ENCODE measurements around the gene ADAMTS16. TPM values are rescaled to one million over a fixed set of nuclear protein-coding genes. Genes with fewer than 3 reads are reported as not detected.
A peak's percentile ranks its signal among the peaks of the same experiment; 100 is the strongest.

The ADAMTS16 gene
- total RNA-seq, 1 experiment from 2014 or later, result 0.28 TPM

- Histone ChIP-seq H3K36me3 (ENCODE audit: insufficient read depth, low read length, poor library complexity, severe bottlenecking) (no peaks in the 10 kb centered on the region), H3K27ac (ENCODE audit: low read depth, low read length, poor library complexity, severe bottlenecking) (no peak overlapping the region), H3K9me3 (ENCODE audit: low read depth, low read length, poor library complexity, severe bottlenecking) (no peaks in the 10 kb centered on the region), H3K4me3 (ENCODE audit: low read depth, low read length, poor library complexity, severe bottlenecking) (no peak overlapping the region), H3K4me1 (ENCODE audit: insufficient read depth, low read length, poor library complexity, severe bottlenecking) (no peaks in the 10 kb centered on the region), H3K27me3 (replicated peaks; ENCODE audit: insufficient read depth, low read depth, low read length, poor library complexity) (no peaks in the 10 kb centered on the region)
- peak; percentile 51 for DNase-seq (ENCODE audit: low spot score)
- peak; percentile 47 for TF ChIP-seq CTCF (conservative IDR thresholded peaks at IDR 0.05; ENCODE audit: low read depth, low read length)
- TF ChIP-seq EZH2 (IDR thresholded peaks at IDR 0.05; ENCODE audit: borderline replicate concordance, low read depth, low read length, poor library complexity, severe bottlenecking), result no peak
- ChIA-PET POLR2A (ENCODE audit: low non-redundant PET) (no interaction called here), CTCF (no interaction called here)
- BruUV-seq (replicated peaks), result no TSS peak
- intact Hi-C loops (cut with micrococcal nuclease; ENCODE audit: unreplicated experiment), result no loop called here
Measured at GRCh38 chr5:5293029-5293428, 152.9 kb downstream of the ADAMTS16 start.

GRCh38 chr5:5294429-5294828 lies 154.3 kb downstream of the ADAMTS16 start:
- intact Hi-C loops (cut with micrococcal nuclease; ENCODE audit: unreplicated experiment), result no loop called here
- CTCF ChIA-PET, result no interaction called here
- BruUV-seq (replicated peaks), result no TSS peak

GRCh38 chr5:5295351-5295750 lies 155.2 kb downstream of the ADAMTS16 start:
- no TSS peak for BruUV-seq (replicated peaks)
- intact Hi-C loops (cut with micrococcal nuclease; ENCODE audit: unreplicated experiment), result no loop called here
- Histone ChIP-seq H3K4me3 (ENCODE audit: low read depth, low read length, poor library complexity, severe bottlenecking) (no peak overlapping the region), H3K4me1 (ENCODE audit: insufficient read depth, low read length, poor library complexity, severe bottlenecking) (no peaks in the 10 kb centered on the region), H3K36me3 (ENCODE audit: insufficient read depth, low read length, poor library complexity, severe bottlenecking) (no peaks in the 10 kb centered on the region), H3K27me3 (replicated peaks; ENCODE audit: insufficient read depth, low read depth, low read length, poor library complexity) (no peaks in the 10 kb centered on the region), H3K27ac (ENCODE audit: low read depth, low read length, poor library complexity, severe bottlenecking) (no peak overlapping the region), H3K9me3 (ENCODE audit: low read depth, low read length, poor library complexity, severe bottlenecking) (no peaks in the 10 kb centered on the region)
- TF ChIP-seq CTCF (conservative IDR thresholded peaks at IDR 0.05; ENCODE audit: low read depth, low read length), result no peak
- TF ChIP-seq EZH2 (IDR thresholded peaks at IDR 0.05; ENCODE audit: borderline replicate concordance, low read depth, low read length, poor library complexity, severe bottlenecking), result no peak
- ChIA-PET POLR2A (ENCODE audit: low non-redundant PET) (no interaction called here), CTCF (no interaction called here)
- DNase-seq (ENCODE audit: low spot score), result no peak

More at GRCh38 chr5:5294429-5294828, 154.3 kb downstream of the ADAMTS16 start:
- POLR2A ChIA-PET (ENCODE audit: low non-redundant PET), result no interaction called here
- Histone ChIP-seq H3K27ac (ENCODE audit: low read depth, low read length, poor library complexity, severe bottlenecking) (no peak overlapping the region), H3K4me3 (ENCODE audit: low read depth, low read length, poor library complexity, severe bottlenecking) (no peak overlapping the region), H3K9me3 (ENCODE audit: low read depth, low read length, poor library complexity, severe bottlenecking) (no peaks in the 10 kb centered on the region), H3K27me3 (replicated peaks; ENCODE audit: insufficient read depth, low read depth, low read length, poor library complexity) (no peaks in the 10 kb centered on the region), H3K4me1 (ENCODE audit: insufficient read depth, low read length, poor library complexity, severe bottlenecking) (no peaks in the 10 kb centered on the region), H3K36me3 (ENCODE audit: insufficient read depth, low read length, poor library complexity, severe bottlenecking) (no peaks in the 10 kb centered on the region)
- TF ChIP-seq CTCF (conservative IDR thresholded peaks at IDR 0.05; ENCODE audit: low read depth, low read length) (no peak), EZH2 (IDR thresholded peaks at IDR 0.05; ENCODE audit: borderline replicate concordance, low read depth, low read length, poor library complexity, severe bottlenecking) (no peak)
- DNase-seq (ENCODE audit: low spot score), result no peak
